ENCODE measurements around the gene SLC6A3.

The SLC6A3 gene

DNA sequence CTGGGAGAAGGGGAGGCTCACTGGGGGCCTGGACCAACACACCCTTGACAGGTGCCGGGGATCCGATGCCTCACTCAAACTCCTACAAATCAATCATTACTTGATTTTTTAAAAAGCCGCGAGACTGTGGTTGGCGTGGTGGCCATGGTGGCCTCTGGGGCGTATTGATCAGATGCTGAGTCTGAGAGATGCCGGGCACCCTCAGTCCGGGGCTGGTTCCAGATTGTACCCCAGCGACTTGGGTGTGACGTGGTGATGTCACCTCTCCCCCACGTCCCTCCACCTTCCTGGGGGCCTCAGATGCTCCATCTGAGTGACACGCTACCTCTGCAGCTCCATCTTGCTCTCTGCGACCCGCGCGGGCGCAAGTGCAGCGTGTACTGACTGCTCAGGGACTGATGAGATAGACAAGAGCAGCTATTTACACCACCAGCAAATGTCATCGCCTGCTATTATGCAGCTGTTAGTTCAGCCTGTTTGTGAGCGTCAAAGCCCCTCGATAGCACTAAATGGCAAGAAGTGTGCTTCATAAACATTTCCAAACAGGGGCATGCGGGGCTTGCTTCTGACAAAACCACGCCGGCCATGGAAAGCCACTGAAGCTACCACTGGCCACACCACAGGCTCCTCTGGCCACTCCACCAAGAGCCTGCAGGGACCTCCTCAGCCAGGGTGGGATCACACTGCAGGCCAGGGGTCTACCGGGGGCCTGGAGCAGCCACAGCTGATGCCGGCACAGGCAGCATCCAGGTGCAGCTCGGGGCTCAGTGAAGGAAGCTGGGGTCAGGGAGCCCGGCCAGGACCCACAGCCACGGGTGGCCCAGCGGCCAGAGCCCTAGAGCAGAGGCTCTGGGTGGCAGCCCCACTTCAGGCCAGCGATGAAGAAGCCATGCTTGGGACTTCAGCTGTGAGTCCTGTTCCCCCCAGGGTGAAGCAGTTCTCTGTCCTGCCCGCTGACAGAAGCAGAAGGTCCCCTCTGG lies 50.1 kb downstream of the SLC6A3 start:
- DNase-seq (ENCODE audit: low read depth), result no peak
- H3K4me3 ChIP-seq (ENCODE audit: low read depth, low read length), result no peak overlapping the region

DNA sequence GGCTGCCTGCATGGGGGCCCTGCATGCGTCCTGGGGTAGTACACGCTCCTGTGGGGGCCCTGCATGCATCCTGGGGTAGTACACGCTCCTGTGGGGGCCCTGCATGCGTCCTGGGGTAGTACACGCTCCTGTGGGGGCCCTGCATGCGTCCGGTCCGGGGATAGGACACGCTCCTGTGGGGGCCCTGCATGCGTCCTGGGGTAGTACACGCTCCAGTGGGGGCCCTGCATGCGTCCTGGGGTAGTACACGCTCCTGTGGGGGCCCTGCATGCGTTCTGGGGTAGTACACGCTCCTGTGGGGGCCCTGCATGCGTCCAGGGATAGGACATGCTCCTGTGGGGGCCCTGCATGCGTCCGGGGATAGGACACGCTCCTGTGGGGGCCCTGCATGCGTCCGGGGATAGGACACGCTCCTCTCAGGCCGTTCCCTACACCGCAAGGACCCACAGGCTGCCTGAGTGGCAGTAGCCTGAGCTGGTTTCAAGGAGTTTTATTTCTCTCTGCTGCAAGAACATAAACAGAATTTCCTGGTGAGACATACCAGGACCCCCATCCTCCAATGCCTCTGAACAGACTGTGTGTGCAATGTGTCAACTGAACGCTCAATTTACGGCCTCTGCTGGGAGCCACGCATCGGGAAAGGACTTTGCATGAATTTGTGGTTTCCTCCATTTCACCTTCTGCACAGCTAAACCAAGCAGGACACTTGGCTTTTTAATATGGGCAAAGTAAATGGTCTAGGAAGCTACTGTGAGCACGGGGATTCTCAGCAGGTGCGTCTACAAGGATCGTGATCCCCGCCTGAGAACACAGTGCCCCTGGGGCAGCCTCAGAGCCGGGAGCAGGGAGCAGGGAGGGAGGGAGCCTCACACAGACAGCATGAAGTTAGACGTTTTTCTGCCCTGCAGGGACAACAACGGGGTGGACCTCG lies 51.4 kb downstream of the SLC6A3 start:
- no peak for DNase-seq (ENCODE audit: low read depth)
- no peak overlapping the region for H3K4me3 ChIP-seq (ENCODE audit: low read depth, low read length)

DNA sequence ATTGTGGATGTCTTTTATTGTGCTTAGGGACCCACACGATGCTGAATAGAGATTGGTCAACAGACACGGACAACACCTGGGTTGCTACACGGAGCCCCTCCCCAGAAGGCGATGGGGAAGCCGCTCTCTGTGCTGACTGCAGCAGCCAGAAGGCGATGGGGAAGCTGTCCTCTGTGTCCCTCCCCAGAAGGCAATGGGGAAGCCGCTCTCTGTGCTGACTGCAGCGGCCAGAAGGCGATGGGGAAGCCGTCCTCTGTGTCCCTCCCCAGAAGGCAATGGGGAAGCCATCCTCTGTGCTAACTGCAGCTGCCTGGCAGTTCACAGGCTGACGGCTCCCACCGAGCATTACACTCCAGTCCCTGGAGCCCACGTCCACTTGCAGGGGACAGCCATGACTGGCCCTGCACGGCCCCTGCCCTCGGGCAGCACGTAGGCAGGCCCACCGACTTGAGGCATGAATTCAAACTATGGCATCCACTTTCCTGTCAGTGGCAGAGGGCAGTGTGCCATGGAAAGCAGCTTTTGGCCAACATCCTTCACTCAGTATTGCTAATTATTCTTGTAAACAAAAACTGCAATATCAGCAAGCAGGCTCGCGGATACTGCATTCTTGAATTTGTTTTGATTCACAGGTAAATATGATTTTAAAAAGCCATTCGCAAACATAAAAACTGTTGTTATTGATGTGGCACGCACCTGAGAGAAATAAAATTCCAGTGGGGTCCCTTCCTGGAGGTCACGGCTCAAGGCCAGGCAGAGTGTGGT lies 52.3 kb downstream of the SLC6A3 start:
- DNase-seq (ENCODE audit: low read depth), result no peak
- no peak overlapping the region for H3K4me3 ChIP-seq (ENCODE audit: low read depth, low read length)

DNA sequence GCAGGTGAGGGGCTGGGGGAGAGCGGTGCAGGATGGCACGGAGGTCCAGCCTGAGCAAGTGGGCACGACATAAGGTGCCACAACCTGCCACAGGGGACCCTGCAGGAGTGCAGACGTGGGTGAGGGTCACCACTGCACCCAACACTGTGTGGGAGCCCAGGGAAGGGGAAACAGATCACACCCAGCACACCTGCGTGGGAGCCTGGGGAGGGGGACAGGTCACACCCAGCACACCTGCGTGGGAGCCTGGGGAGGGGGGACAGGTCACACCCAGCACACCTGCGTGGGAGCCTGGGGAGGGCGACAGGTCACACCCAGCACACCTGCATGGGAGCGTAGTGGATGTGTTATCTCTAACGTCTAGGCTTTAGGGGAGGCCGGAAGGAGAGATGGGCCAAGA lies 53.0 kb downstream of the SLC6A3 start:
- DNase-seq (ENCODE audit: low read depth), result no peak
- H3K4me3 ChIP-seq (ENCODE audit: low read depth, low read length), result no peak overlapping the region

DNA sequence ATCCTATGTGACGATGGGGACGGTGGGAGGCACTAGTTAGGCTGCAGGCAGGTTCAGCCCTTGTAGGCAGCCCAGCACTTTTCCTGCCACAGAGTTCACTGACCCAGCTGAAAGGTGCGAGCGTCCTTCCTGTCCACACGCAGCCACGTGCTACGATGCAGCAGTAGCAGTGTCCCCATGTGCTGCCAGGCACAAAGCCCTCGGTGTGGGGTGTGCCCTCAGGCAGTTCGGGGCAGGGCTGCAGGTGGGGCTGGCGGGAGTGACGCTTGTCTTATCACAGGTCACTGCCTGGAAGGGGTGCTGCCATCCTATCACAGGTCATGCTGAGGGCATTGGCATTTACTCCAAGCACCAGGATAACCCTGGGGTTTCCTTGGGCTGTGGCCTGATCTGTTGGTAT lies 53.5 kb downstream of the SLC6A3 start:
- DNase-seq (ENCODE audit: low read depth), result no peak
- no peak overlapping the region for H3K4me3 ChIP-seq (ENCODE audit: low read depth, low read length)

DNA sequence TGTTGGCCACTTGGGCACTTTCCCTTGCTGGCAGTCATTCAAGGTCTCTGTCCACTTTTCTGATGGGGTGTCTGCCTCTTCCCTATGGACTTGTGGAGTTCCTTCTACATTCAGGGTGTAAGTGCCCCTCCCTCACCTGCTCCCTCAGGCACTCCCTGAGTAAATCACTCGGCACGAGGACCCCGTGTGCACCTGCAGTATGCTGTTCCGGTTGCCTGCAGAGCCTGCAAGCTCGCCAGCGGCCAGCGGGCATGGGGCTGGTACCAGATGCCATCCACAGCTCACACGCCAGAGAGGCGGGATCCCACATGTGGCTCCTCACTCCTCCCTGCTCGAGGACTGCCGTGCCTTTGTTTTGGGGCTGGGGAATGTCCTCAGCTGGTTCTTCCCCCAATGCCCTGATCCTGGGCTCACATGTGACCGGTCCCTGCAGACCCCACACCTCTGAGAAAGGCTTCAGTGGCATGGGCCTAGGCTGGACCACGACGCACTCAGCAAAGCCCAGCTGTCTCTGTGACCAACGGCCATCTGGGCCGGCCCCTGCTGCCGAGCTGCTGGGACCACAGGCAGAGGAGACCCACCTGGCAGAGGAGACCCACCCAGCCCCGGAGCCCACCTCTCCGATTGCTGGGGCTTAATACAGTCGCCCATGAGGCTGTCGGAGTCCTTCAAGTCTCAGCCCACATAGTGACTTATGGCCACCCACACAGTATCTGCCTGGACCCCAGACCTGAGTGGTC lies 54.2 kb downstream of the SLC6A3 start:
- no peak overlapping the region for H3K4me3 ChIP-seq (ENCODE audit: low read depth, low read length)
- no peak for DNase-seq (ENCODE audit: low read depth)

DNA sequence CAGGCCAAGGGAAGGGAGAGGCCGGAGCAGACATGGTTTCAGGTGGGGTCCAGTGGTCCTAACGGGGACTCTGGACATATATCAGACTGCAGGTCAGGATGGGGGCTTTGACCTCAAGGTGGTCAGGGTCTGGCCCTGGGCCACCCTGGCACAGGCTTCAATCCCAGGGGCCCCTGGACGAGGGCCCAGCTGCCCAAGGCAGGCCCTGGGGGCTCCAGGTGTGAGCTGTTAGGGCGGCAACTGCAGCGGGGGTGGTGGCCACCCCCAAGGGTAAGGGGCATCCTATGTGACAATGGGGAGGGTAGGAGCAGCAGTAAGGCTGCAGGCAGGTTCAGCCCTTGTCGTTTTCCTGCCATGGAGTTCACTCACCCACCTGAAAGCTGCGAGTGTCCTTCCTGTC lies 54.9 kb downstream of the SLC6A3 start:
- no peak for DNase-seq (ENCODE audit: low read depth)
- H3K4me3 ChIP-seq (ENCODE audit: low read depth, low read length), result no peak overlapping the region

DNA sequence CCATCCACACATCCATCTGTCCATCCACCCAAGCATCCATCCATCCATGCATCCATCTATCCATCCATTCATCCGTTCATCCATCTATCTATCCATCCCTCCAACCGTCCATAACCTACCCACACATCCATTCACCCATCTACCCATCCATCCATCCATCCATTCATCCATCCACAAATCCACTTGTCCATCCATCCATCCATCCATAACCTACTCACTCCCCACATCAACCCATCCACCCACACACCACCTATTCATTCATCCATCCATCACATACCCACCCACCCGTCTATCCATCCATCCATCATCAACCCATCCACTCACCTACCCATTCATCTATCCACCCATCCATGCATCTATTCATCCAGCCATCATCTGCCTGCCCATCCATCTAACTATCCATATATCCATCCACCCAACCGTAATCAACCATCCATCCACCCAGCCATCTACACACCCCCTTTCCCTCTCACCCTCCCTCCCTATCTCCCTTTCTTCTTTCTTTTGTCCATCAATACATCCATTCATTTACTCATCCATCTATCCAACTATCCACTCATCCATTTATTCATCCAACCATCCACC lies 56.8 kb downstream of the SLC6A3 start:
- H3K4me3 ChIP-seq (ENCODE audit: low read depth, low read length), result no peak overlapping the region
- DNase-seq (ENCODE audit: low read depth), result no peak

DNA sequence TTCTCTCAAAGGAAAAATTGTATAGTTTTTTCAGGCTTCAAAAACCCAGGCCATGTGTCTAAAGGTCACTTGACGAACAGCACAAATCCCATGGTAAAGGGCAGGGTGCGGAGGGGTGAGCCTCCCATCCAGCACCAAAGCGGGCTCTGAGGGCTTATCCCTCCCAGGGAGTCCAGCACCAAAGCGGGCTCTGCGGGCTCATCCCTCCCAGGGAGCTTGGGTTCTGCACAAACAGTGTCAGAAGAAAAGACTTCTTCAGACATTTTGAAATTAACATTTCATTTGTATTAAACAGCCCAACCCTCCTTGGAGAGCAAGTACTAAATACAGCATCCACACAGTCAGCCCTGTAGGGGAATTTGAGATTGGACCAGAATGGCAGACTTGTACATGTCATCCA lies 57.4 kb downstream of the SLC6A3 start:
- no peak overlapping the region for H3K4me3 ChIP-seq (ENCODE audit: low read depth, low read length)
- DNase-seq (ENCODE audit: low read depth), result no peak

DNA sequence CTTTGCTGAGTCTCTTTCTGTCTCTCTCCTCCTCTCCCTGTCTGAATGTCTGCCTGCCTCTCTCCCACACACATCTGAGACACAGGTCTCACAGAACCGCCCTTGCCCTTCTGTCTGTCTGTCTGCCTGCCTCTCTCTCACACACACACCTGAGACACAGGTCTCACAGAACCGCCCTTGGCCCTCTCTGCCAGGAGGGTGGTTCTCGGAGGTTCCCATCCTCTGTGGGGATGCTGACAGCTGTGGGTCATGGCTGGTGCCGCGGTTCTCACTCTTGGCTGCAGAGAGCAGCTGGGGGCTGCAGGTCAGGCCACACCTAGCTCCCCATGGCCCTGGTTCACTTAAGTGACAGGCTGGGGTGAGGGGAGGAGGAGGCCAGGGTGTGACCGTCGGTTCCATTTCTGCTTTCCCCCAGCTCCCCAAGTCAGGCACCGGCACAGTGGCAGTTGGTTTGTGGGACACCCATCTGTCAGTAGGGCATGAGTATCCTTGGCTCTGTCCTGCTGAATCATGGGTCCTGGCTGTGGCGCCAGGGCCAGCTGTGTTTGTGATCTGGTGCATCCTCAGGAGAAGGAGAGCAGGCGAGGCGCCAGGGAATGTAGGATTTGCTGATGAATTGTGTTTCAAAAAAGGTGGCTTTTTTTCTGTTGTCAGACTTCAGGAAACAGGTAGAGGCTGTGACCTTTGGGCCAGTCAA lies 58.0 kb downstream of the SLC6A3 start:
- DNase-seq (ENCODE audit: low read depth), result no peak
- H3K4me3 ChIP-seq (ENCODE audit: low read depth, low read length), result no peak overlapping the region

DNA sequence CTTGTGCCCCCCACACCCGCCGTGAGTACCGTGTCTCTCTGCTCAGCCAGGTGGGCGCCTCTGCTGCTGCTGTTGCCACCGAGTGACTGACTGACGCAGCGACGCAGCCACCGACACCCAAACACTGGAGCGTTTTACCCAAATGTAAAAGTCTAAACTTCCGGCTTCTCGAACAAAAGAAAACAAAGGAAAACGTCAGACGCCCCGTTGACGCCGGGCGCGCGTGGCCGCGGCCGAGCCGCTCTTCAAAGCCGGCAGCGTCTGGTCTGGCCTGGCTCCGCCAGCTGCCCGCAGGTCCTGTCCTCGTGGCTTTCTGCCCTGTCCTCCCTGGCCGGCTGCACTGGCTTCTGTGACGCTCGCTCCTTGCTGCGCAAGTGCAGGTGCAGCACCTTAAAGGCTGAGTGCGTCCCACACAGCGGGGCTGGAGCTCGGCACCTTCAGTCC lies 58.9 kb downstream of the SLC6A3 start:
- H3K4me3 ChIP-seq (ENCODE audit: low read depth, low read length), result peak overlapping the region; percentile 49
- DNase-seq (ENCODE audit: low read depth), result no peak

DNA sequence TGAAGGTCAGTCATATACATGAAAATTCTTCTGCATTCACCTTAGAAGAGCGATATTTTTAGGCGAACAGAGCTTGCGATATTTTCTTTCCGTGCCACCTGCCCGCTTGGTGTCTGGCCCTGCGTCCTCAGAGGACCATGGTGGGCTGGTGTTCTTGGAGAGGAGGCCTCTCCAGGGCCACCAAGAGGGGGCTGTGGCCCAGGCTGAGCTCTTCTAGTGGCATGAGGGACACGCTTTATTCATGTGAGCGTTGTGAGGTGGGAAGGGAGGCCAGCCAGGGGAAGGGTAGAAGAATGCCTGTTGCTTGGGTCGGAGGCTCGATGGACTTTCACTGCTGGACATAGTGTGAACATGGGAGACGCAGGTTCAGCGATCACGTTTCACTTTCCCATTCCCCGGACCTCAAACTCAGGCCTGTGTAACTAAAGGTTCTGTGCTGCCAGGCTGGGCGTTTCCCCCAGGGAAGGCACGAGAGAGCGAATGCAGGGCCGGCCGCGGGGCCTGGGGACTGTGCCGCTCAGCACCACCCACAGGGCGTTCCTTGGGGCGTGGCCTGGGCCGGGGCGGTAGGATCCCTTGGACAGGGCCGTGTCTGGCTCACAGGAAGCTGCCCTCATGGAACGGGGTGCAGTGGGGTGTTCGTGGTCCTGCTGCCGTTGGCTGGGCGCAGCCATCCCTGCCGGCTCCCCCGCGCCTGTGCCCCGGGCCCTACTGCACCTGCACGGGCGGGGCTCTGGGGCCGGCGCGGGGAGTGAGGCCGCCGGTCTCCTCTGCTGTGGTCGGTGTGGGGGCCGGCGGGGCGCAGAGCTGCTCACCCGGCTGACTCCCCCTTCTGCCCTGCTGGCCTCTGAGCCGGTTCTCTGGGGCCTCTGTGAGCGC lies 59.6 kb downstream of the SLC6A3 start:
- peak overlapping the region; percentile 49 for H3K4me3 ChIP-seq (ENCODE audit: low read depth, low read length)
- no peak for DNase-seq (ENCODE audit: low read depth)

DNA sequence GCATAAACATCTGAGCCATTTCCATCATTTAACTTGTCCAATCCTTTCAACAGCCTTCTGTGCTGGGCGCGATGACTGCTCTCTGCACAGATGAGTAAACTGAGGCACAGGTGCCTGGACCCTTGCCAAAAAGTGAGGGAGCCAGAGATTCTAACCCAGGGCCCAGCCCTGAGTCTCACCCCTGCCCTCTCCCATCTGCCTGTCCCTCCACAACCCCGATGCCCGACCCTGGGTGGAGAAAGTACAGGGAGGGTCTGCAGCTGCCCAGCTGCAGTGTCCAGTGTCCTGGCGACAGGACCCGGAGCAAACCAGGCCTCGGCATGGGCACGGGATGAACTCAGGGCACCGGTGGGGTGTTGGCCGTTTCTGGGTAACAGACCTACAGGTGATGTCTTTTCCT lies 60.7 kb downstream of the SLC6A3 start:
- no peak overlapping the region for H3K4me3 ChIP-seq (ENCODE audit: low read depth, low read length)
- DNase-seq (ENCODE audit: low read depth), result no peak

DNA sequence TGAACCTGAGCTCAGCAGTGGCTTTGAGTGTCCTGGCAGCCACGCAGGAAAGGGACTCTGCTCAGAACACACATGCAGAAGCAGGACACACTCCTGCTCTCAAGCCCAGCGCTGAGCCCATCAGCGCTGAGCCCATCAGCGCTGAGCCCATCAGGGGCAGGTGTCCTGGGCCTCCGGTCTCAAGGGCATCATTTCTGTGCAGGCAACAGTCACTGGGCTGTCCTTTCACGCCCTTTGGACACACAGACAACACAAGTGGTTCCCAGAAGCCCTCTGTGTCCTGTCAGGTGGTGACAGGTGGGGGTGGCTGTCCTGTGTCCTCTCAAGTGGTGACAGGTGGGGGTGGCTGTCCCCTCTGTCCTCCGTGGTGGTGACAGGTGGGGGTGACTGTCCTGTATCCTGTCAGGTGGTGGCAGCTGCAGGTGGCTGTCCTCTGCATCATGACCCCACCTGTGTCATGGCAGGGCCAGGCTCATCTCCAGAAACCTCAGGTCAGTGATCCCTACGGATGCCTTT lies 61.3 kb downstream of the SLC6A3 start:
- H3K4me3 ChIP-seq (ENCODE audit: low read depth, low read length), result no peak overlapping the region
- DNase-seq (ENCODE audit: low read depth), result no peak

DNA sequence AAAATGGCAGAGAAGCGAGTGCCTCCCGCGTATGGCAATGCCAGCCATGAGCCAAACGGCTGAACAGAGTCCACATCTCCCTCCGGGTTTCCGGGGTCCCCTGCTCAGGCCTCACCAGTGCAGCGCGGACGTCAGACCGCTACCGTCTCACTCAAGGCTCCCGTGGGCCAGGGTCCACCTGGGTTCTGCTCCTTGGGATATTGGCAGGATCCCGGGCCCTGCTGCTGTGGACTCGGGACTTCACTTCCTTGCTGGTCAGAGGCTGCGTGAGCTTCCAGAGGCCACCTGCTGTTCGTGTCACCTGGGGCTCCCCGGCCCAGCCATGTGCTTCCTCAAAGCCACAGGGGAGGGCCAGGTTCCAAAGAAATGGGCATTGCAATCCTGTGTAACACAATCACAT lies 61.9 kb downstream of the SLC6A3 start:
- no peak for DNase-seq (ENCODE audit: low read depth)
- H3K4me3 ChIP-seq (ENCODE audit: low read depth, low read length), result no peak overlapping the region

DNA sequence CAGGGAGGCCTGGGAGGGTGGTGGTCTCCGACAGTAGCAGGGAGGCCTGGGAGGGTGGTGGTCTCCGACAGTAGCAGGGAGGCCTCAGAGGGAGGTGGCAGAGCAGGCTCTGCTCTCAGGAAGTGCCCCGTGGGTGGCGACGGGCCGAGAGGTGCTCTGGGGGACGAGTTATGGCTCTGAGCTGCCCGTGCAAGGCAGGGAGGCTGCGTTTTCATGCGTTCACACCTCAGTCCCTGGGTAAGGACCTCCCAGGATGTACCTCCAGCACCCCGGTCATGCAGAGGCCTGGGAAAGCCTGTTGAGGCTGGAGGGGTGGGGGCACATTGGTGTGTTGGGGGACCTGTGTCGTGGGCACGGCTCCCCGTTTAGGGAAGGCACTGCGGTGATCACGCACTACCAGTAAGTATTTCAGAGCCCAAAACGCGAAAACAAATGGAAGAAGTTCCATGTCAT lies 63.0 kb downstream of the SLC6A3 start:
- DNase-seq (ENCODE audit: low read depth), result no peak
- no peak overlapping the region for H3K4me3 ChIP-seq (ENCODE audit: low read depth, low read length)
